NB4 (cell line): ENCODE results near the gene DMKN.

Source experiments
- MYC ChIP-seq: IDR thresholded peaks from 2 replicates; pipeline ENCODE4 v1.6.1; 2011; ENCODE audit warnings: low read depth, low read length
- POLR2A ChIP-seq: IDR thresholded peaks from 2 replicates; pipeline ENCODE4 v1.6.1; 2011; ENCODE audit warnings: mild to moderate bottlenecking; ENCODE audit not compliant: insufficient read length; ENCODE audit errors: extremely low read depth
- TF ChIP-seq, protein P1 (sequence below): IDR thresholded peaks from one replicate; pipeline ENCODE4 v1.5.1; 2012; ENCODE audit warnings: low read depth, low read length
- TF ChIP-seq, protein P2 (sequence below): IDR thresholded peaks from 2 replicates; pipeline ENCODE4 v1.6.1; 2011; ENCODE audit warnings: low read depth, low read length

DNA sequence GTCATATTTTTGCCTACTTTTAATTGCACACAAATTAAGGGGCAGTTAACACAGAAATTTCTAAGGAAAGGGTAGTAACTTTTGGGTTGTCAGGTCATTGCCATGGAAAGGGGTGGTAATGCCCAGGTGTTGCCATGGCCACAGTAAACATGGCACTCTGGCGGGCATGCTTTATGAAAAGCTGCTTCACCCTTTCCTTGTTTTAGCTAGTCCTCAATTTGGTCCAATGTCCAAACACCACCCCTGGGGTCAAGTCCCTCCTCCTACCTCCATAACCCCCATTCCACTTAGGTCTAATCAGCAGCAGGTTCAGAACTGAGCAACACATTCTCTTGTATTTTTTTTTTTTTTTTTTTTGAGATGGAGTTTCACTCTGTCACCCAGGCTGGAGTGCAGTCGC is 58.8 kb downstream of the DMKN start:
- TF ChIP-seq POLR2A (no peak), MYC (no peak)
- TF ChIP-seq, protein P1, sequence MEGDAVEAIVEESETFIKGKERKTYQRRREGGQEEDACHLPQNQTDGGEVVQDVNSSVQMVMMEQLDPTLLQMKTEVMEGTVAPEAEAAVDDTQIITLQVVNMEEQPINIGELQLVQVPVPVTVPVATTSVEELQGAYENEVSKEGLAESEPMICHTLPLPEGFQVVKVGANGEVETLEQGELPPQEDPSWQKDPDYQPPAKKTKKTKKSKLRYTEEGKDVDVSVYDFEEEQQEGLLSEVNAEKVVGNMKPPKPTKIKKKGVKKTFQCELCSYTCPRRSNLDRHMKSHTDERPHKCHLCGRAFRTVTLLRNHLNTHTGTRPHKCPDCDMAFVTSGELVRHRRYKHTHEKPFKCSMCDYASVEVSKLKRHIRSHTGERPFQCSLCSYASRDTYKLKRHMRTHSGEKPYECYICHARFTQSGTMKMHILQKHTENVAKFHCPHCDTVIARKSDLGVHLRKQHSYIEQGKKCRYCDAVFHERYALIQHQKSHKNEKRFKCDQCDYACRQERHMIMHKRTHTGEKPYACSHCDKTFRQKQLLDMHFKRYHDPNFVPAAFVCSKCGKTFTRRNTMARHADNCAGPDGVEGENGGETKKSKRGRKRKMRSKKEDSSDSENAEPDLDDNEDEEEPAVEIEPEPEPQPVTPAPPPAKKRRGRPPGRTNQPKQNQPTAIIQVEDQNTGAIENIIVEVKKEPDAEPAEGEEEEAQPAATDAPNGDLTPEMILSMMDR, result no peak
- TF ChIP-seq, protein P2, sequence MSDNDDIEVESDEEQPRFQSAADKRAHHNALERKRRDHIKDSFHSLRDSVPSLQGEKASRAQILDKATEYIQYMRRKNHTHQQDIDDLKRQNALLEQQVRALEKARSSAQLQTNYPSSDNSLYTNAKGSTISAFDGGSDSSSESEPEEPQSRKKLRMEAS, result no peak
